CD4-positive, alpha-beta T cell (primary cell): Measurements from ENCODE around the gene RNF220. TPM values are rescaled to one million over a fixed set of nuclear protein-coding genes. Genes with fewer than 3 reads are reported as not detected.

Source experiments
- ATAC-seq: fragments of 200-7000 bp; cut with Tn5 transposase; one replicate; pipeline ENCODE4 v1.10.0; 2022; ENCODE audit warnings: mild to moderate bottlenecking; ENCODE audit not compliant: poor library complexity
- CTCF ChIA-PET: fragments of 350-600 bp; sonication (Branson Sonifier 250); formaldehyde crosslinking; loops from one replicate; lab custom pipeline; 2021; ENCODE audit warnings: antibody characterized with exemption, inconsistent platforms; lab: Charles Lee
- POLR2A ChIA-PET: fragments of 350-600 bp; sonication (Branson Sonifier 250); formaldehyde crosslinking; loops from one replicate; lab custom pipeline; 2021; ENCODE audit warnings: antibody characterized with exemption, inconsistent platforms; lab: Charles Lee
- DNase-seq, 14 experiments: peaks; one replicate each; pipeline ENCODE4 v3.0.0-alpha.2; 2013 to 2020; ENCODE audit warnings: mixed read lengths in 2 of 14
- H3K27ac ChIP-seq, 2 donors: one replicate each; pipeline versions ENCODE4 v1.5.1 to v1.7.0; 2013; ENCODE audit warnings: low read length in 2 of 2, low read depth in 1 of 2, mild to moderate bottlenecking in 1 of 2
- H3K27me3 ChIP-seq, 2 experiments: 1 replicate in 1 of 2; 2 replicates in 1 of 2; pipeline versions ENCODE4 v1.6.1 to v1.7.0; 2013; ENCODE audit warnings: low read length in 2 of 2, control low read depth in 1 of 2, mild to moderate bottlenecking in 1 of 2, moderate library complexity in 1 of 2; ENCODE audit not compliant: insufficient read depth in 2 of 2, control insufficient read depth in 1 of 2
- H3K36me3 ChIP-seq: one replicate; pipeline ENCODE4 v1.6.1; 2013; ENCODE audit warnings: low read length, control low read depth; ENCODE audit not compliant: insufficient read depth
- H3K4me1 ChIP-seq: one replicate; pipeline ENCODE4 v1.6.1; 2013; ENCODE audit warnings: low read length, control low read depth; ENCODE audit not compliant: insufficient read depth
- H3K4me3 ChIP-seq: one replicate; pipeline ENCODE4 v1.5.1; 2013; ENCODE audit warnings: mild to moderate bottlenecking, low read length, moderate library complexity
- H3K9me3 ChIP-seq, 2 experiments: 1 replicate in 1 of 2; 2 replicates in 1 of 2; pipeline versions ENCODE4 v1.6.1 to v1.7.0; 2013; ENCODE audit warnings: low read length in 2 of 2, mild to moderate bottlenecking in 2 of 2, control low read depth in 1 of 2, moderate library complexity in 1 of 2; ENCODE audit not compliant: control insufficient read depth in 1 of 2, insufficient read depth in 1 of 2
- H3K27ac Mint-ChIP-seq: one replicate; pipeline ENCODE4 v1.8.0; 2020; ENCODE audit warnings: mixed read lengths
- H3K27me3 Mint-ChIP-seq: one replicate; pipeline ENCODE4 v1.8.0; 2021; ENCODE audit warnings: mixed read lengths
- H3K36me3 Mint-ChIP-seq: one replicate; pipeline ENCODE4 v1.8.0; 2021; ENCODE audit warnings: low read depth, mixed read lengths
- H3K4me1 Mint-ChIP-seq: one replicate; pipeline ENCODE4 v1.8.0; 2021; ENCODE audit warnings: low read depth, mixed read lengths
- H3K4me3 Mint-ChIP-seq: one replicate; pipeline ENCODE4 v1.8.0; 2020; ENCODE audit warnings: mild to moderate bottlenecking, mixed read lengths
- H3K9me3 Mint-ChIP-seq: one replicate; pipeline ENCODE4 v1.8.0; 2020; ENCODE audit warnings: mixed read lengths
- intact Hi-C, 2 experiments: fragments of 100-400 bp; cut with DNase I in 1 of 2; cut with micrococcal nuclease in 1 of 2; formaldehyde crosslinking; loops; one replicate each; pipeline versions ENCODE4 v1.15.1 to v1.9.0; 2023 to 2025; cut with DNase I, micrococcal nuclease
- total RNA-seq, 174 experiments: library from RNA in 2 of 174; stranded (reverse) in 2 of 174; gene quantifications; one replicate each; pipeline ENCODE4 v1.2.3 and lab custom pipeline; 2021 to 2026
- TF ChIP-seq, protein P1 (sequence below): fragments of 200-600 bp; IDR thresholded peaks from one replicate; pipeline ENCODE4 v1.8.0; 2022; ENCODE audit warnings: antibody characterized with exemption, mild to moderate bottlenecking

Gene RNF220
- total RNA-seq, 2 experiments from 2014 or later: 76.0 to 77.9 TPM

DNA sequence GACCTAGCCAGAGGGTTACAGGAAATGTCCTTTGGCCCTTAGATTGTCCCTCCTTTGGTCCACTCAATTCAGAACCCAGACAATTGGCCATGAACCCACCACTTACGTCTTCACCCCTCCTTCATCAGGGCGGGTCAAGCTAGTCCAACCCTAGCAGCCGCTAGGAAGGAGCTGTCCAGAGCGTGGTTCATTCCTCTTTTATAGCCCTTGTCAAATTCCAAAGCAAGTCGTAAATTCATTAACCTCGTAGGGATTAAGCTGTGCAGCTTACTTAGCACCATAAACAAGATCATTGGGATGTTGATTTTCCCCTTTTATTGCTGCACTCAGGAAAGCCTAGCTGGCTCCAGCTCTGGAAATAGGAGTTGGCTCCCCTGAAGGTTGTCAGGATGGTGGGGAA, 179.1 kb downstream of the RNF220 start:
- intact Hi-C loops: no loop called here
- Mint-ChIP-seq H3K36me3 (no peaks in the 10 kb centered on the region), H3K9me3 (no peaks in the 10 kb centered on the region), H3K27ac (no peak overlapping the region), H3K4me3 (no peak overlapping the region), H3K4me1 (no peaks in the 10 kb centered on the region), H3K27me3 (no peaks in the 10 kb centered on the region)
- TF ChIP-seq, protein P1, sequence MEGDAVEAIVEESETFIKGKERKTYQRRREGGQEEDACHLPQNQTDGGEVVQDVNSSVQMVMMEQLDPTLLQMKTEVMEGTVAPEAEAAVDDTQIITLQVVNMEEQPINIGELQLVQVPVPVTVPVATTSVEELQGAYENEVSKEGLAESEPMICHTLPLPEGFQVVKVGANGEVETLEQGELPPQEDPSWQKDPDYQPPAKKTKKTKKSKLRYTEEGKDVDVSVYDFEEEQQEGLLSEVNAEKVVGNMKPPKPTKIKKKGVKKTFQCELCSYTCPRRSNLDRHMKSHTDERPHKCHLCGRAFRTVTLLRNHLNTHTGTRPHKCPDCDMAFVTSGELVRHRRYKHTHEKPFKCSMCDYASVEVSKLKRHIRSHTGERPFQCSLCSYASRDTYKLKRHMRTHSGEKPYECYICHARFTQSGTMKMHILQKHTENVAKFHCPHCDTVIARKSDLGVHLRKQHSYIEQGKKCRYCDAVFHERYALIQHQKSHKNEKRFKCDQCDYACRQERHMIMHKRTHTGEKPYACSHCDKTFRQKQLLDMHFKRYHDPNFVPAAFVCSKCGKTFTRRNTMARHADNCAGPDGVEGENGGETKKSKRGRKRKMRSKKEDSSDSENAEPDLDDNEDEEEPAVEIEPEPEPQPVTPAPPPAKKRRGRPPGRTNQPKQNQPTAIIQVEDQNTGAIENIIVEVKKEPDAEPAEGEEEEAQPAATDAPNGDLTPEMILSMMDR: no peak
- H3K4me3 ChIP-seq: no peak overlapping the region
- H3K36me3 ChIP-seq: no peaks in the 10 kb centered on the region
- no peaks in the 10 kb centered on the region for H3K27me3 ChIP-seq
- ATAC-seq (no peak), DNase-seq (no peak)
- H3K27ac ChIP-seq: no peak overlapping the region
- ChIA-PET POLR2A (no interaction called here), CTCF (no interaction called here)
- no peaks in the 10 kb centered on the region for H3K4me1 ChIP-seq
- H3K9me3 ChIP-seq: no peaks in the 10 kb centered on the region

DNA sequence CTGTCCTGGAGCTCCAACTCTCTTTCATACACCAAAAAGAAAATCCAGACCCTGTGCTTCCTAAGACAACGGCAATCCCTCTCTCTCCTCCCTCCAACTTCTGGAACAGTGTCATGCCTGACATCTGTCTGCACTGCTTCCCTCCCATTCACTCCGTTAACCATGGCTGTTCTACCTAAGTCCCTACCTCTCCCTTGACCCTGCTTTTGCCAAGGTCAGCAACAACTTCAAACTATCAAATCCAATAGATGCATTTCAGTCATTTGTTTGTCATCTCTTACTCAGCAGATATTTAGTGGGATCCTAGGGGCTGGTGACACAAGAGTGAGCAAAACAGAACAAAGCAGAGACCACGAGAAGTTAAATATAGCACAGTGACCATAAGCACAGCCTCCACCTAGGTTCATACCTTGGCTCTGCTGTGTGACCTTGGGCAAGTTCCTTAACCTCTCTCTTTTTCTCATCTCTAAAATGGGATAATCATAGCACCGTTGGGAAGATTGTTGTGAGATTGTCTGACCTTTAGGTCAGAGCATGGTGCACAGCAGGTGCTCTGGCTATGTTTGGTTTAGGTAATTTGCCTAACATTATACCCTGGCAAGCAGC, 180.4 kb downstream of the RNF220 start:
- DNase-seq: no peak
- ATAC-seq: no peak
- Histone ChIP-seq H3K27me3 (no peaks in the 10 kb centered on the region), H3K36me3 (no peaks in the 10 kb centered on the region), H3K9me3 (no peaks in the 10 kb centered on the region), H3K27ac (no peak overlapping the region), H3K4me3 (no peak overlapping the region), H3K4me1 (no peaks in the 10 kb centered on the region)
- ChIA-PET POLR2A (no interaction called here), CTCF (no interaction called here)
- TF ChIP-seq, protein P1: no peak
- Mint-ChIP-seq H3K9me3 (no peaks in the 10 kb centered on the region), H3K27ac (no peak overlapping the region), H3K4me3 (no peak overlapping the region), H3K4me1 (no peaks in the 10 kb centered on the region), H3K27me3 (no peaks in the 10 kb centered on the region), H3K36me3 (no peaks in the 10 kb centered on the region)
- intact Hi-C loops: no loop called here

DNA sequence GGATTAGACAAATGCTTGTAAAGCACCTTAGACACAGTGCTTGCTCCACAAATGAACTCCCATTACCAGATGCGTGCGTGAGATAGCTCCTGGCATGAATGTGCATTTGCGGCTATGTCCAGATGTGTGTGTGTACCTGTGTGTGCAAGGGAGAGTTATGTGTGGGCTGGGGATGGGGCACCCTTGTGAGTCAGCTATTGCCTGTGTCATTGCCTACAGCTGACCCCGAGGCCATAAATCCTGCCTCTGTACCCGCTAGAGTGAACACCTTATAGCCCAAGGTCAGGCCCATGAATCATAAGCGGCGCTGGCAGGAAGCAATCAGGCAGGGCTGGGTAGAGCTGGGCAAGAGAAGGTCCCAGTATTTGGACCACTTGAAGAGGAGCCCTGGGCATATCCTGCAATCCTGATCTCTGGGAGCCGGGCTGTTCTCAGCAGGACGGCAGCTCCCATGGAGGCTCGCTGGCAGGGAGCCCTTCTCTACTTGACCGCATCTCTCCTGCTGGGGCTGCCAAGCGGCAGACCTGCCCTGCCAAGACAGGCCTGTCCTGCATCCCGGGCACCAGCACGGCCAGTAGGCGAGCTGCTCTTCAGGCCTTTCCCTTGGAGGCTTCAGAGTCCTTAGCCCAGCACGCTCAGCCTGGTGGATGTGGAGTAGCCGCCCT, 182.9 kb downstream of the RNF220 start:
- Histone ChIP-seq H3K27ac (no peak overlapping the region), H3K36me3 (no peaks in the 10 kb centered on the region), H3K9me3 (no peaks in the 10 kb centered on the region), H3K4me3 (no peak overlapping the region), H3K4me1 (no peaks in the 10 kb centered on the region), H3K27me3 (no peaks in the 10 kb centered on the region)
- H3K4me3 Mint-ChIP-seq: no peak overlapping the region
- no peaks in the 10 kb centered on the region for H3K36me3 Mint-ChIP-seq
- no peak overlapping the region for H3K27ac Mint-ChIP-seq
- DNase-seq (no peak), ATAC-seq (no peak)
- TF ChIP-seq, protein P1: no peak
- H3K27me3 Mint-ChIP-seq: no peaks in the 10 kb centered on the region
- ChIA-PET POLR2A (no interaction called here), CTCF (no interaction called here)
- intact Hi-C loops: no loop called here
- H3K9me3 Mint-ChIP-seq: no peaks in the 10 kb centered on the region
- H3K4me1 Mint-ChIP-seq: no peaks in the 10 kb centered on the region
